WTC11 (cell line): ENCODE data around the gene DKK3. TPM values are rescaled to one million over a fixed set of nuclear protein-coding genes. Genes with fewer than 3 reads are reported as not detected.
"Not testable (repeated sequence)": the region's sequence is repeated elsewhere in the genome, so short reads cannot be mapped to it uniquely, and the experiment has no call there.

Experiments
- ATAC-seq: fragments of 200-7000 bp; cut with Tn5 transposase; 2 replicates; pipeline ENCODE4 v1.10.0; 2021; ENCODE audit warnings: mild to moderate bottlenecking, moderate library complexity
- CTCF ChIA-PET: fragments of 300-600 bp; sonication (Branson Sonifier 250); formaldehyde crosslinking; loops from one replicate; lab custom pipeline; 2021; ENCODE audit warnings: antibody characterized with exemption; lab: Charles Lee
- POLR2A ChIA-PET: fragments of 350-600 bp; sonication (Branson Sonifier 250); formaldehyde crosslinking; loops from one replicate; lab custom pipeline; 2021; ENCODE audit warnings: antibody characterized with exemption; lab: Charles Lee
- DNase-seq: peaks from one replicate; pipeline ENCODE4 v3.0.0; 2021; ENCODE audit warnings: low spot score
- H3K27ac Mint-ChIP-seq: 2 replicates; pipeline ENCODE4 v1.8.0; 2021; ENCODE audit warnings: mixed read lengths
- H3K27me3 Mint-ChIP-seq: 2 replicates; pipeline ENCODE4 v1.8.0; 2021; ENCODE audit warnings: low read depth, mild to moderate bottlenecking, moderate library complexity, mixed read lengths
- H3K36me3 Mint-ChIP-seq: 2 replicates; pipeline ENCODE4 v1.8.0; 2021; ENCODE audit warnings: mixed read lengths
- H3K4me1 Mint-ChIP-seq: 2 replicates; pipeline ENCODE4 v1.8.0; 2022; ENCODE audit warnings: mixed read lengths
- H3K4me3 Mint-ChIP-seq: 2 replicates; pipeline ENCODE4 v1.8.0; 2021; ENCODE audit warnings: mild to moderate bottlenecking, moderate library complexity, mixed read lengths
- H3K9me3 Mint-ChIP-seq: 2 replicates; pipeline ENCODE4 v1.8.0; 2021; ENCODE audit warnings: mixed read lengths
- E2F5 ChIP-seq: sonication (generic); formaldehyde crosslinking; IDR thresholded peaks from 2 replicates; pipeline ENCODE4 v1.8.1; 2022; ENCODE audit warnings: mild to moderate bottlenecking, moderate library complexity, missing genetic modification reagents
- FOXJ3 ChIP-seq: sonication (generic); formaldehyde crosslinking; IDR thresholded peaks from 2 replicates; pipeline ENCODE4 v1.9.0; 2021; ENCODE audit warnings: missing genetic modification reagents, mild to moderate bottlenecking, borderline replicate concordance
- FOXP1 ChIP-seq: sonication (generic); formaldehyde crosslinking; IDR thresholded peaks from 2 replicates; pipeline ENCODE4 v1.8.0; 2022; ENCODE audit warnings: missing genetic modification reagents, mild to moderate bottlenecking, moderate library complexity, borderline replicate concordance
- GABPB1 ChIP-seq: sonication (generic); formaldehyde crosslinking; IDR thresholded peaks from 2 replicates; pipeline ENCODE4 v1.8.1; 2023; ENCODE audit warnings: mild to moderate bottlenecking, missing genetic modification reagents
- HMGA2 ChIP-seq: fragments of 250-450 bp; sonication (Bioruptor Pico); IDR thresholded peaks from 2 replicates; pipeline ENCODE4 v1.4.0; 2021; ENCODE audit warnings: mild to moderate bottlenecking, moderate library complexity
- NFE2L1 ChIP-seq: sonication (generic); formaldehyde crosslinking; IDR thresholded peaks from 2 replicates; pipeline ENCODE4 v1.8.1; 2023; ENCODE audit warnings: missing genetic modification reagents
- RORB ChIP-seq: fragments of 250-450 bp; sonication (Bioruptor Pico); IDR thresholded peaks from 2 replicates; pipeline ENCODE4 v1.9.0; 2021; ENCODE audit warnings: mild to moderate bottlenecking
- SP1 ChIP-seq: sonication (generic); formaldehyde crosslinking; conservative IDR thresholded peaks from 2 replicates; pipeline ENCODE4 v1.8.1; 2022; ENCODE audit warnings: missing genetic modification reagents
- TCF7 ChIP-seq: sonication (generic); formaldehyde crosslinking; IDR thresholded peaks from 2 replicates; pipeline ENCODE4 v1.8.0; 2022; ENCODE audit warnings: mild to moderate bottlenecking, low read depth, missing genetic modification reagents, moderate library complexity
- TEAD1 ChIP-seq: sonication (generic); formaldehyde crosslinking; IDR thresholded peaks from 2 replicates; pipeline ENCODE4 v1.8.0; 2022; ENCODE audit warnings: mild to moderate bottlenecking, missing genetic modification reagents
- ZNF121 ChIP-seq: sonication (generic); formaldehyde crosslinking; IDR thresholded peaks from 2 replicates; pipeline ENCODE4 v1.8.0; 2023; ENCODE audit warnings: missing genetic modification reagents
- ZNF138 ChIP-seq: sonication (generic); formaldehyde crosslinking; conservative IDR thresholded peaks from 2 replicates; pipeline ENCODE4 v1.8.1; 2022; ENCODE audit warnings: mild to moderate bottlenecking, moderate library complexity, missing genetic modification reagents
- ZNF219 ChIP-seq: sonication (generic); formaldehyde crosslinking; IDR thresholded peaks from 2 replicates; pipeline ENCODE4 v1.8.0; 2023; ENCODE audit warnings: missing genetic modification reagents, mild to moderate bottlenecking, borderline replicate concordance
- ZNF232 ChIP-seq: sonication (generic); formaldehyde crosslinking; IDR thresholded peaks from 2 replicates; pipeline ENCODE4 v1.8.0; 2022; ENCODE audit warnings: mild to moderate bottlenecking, missing genetic modification reagents
- ZNF317 ChIP-seq: sonication (generic); formaldehyde crosslinking; IDR thresholded peaks from 2 replicates; pipeline ENCODE4 v1.8.1; 2023; ENCODE audit warnings: low read depth, mild to moderate bottlenecking, moderate library complexity, missing genetic modification reagents, borderline replicate concordance
- ZNF532 ChIP-seq: fragments of 250-450 bp; sonication (Bioruptor Pico); IDR thresholded peaks from 2 replicates; pipeline ENCODE4 v1.9.0; 2021; ENCODE audit warnings: mild to moderate bottlenecking, borderline replicate concordance
- ZNF671 ChIP-seq: fragments of 250-450 bp; sonication (Bioruptor Pico); IDR thresholded peaks from 2 replicates; pipeline ENCODE4 v1.8.0; 2021; ENCODE audit warnings: mild to moderate bottlenecking
- total RNA-seq: library from RNA; stranded (reverse); gene quantifications from 3 replicates; pipeline ENCODE4 v1.2.3, GENCODE V29; 2021
- TF ChIP-seq, protein P1 (sequence below): sonication (generic); formaldehyde crosslinking; IDR thresholded peaks from 2 replicates; pipeline ENCODE4 v1.8.0; 2022; ENCODE audit warnings: mild to moderate bottlenecking, missing genetic modification reagents
- TF ChIP-seq, protein P2 (sequence below): fragments of 250-450 bp; sonication (Bioruptor Pico); IDR thresholded peaks from 2 replicates; pipeline ENCODE4 v1.9.0; 2021; ENCODE audit warnings: mild to moderate bottlenecking
- TF ChIP-seq, protein P3 (sequence below): fragments of 250-450 bp; sonication (Bioruptor Pico); IDR thresholded peaks from 2 replicates; pipeline ENCODE4 v1.9.0; 2021; ENCODE audit warnings: moderate library complexity, mild to moderate bottlenecking, inconsistent platforms, borderline replicate concordance

DKK3 gene
- total RNA-seq, 1 experiment from 2014 or later: 17.6 TPM

DNA sequence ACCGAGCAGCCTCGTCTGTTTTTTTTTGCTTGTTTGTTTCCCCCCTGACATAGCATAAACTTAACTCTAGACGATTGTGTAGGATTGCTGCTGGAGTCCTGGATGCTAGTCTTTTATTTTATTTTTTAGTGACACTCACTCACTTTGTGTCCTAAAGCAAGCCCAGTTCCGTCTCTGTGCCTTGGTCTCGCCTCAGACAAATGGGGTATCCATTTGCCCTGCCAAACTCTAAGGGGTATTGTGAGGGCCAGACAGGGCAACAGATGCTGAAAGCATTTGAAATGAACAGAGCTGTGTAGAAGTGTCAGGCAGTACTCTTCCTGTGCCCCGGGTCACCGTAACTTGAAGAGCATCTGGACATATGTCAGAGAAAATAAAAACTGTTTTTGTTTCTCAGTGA is 34.8 kb upstream of the DKK3 start:
- no peak overlapping the region for H3K4me3 Mint-ChIP-seq

DNA sequence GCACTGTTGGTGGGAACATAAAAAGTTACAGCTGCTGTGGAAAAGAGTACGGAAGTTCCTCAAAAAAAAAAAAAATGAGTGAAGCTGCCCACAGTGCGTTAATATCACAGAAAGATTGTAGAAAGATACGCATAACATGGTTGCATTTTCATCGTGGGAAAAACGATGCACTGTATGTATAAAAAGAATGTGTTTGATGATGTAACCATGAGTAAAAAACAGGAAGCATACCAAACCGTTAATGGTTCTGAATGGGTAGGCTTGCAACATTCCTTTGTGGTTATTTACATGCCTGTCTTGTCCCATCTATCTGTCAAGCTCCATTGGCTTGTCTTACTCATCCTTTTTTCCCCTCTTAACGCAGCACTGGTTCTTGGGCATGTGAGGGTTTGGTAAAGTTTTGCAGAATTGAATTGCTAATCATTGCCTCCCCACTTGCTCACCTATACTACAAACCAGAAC is 33.8 kb upstream of the DKK3 start:
- Mint-ChIP-seq H3K27me3 (peaks cover 2% of the 10 kb centered on the region; the same call in 1 of the 2 replicates), H3K4me1 (peaks cover 9% of the 10 kb centered on the region), H3K36me3 (peaks cover 13% of the 10 kb centered on the region), H3K9me3 (peaks cover 26% of the 10 kb centered on the region), H3K27ac (no peak overlapping the region), H3K4me3 (no peak overlapping the region)
- ATAC-seq (no peak), DNase-seq (no peak)
- TF ChIP-seq GABPB1 (CRISPR knock-in tag) (0 out of 2 replicates have a peak, but pooled peaks have one; percentile 23), E2F5 (CRISPR knock-in tag) (no peak)
- ChIA-PET POLR2A (no interaction called here), CTCF (interaction anchor here (0.6 to 1.4 kb wide), 5 partner anchors 41 to 246 kb away, joined by 3 to 4 read pairs (median 3); no protein-coding TSS in a partner anchor)

More for the DNA sequence above, 34.8 kb upstream of the DKK3 start:
- no peak for ATAC-seq
- POLR2A ChIA-PET: no interaction called here
- no peak overlapping the region for H3K27ac Mint-ChIP-seq
- CTCF ChIA-PET: interaction anchor here (1.5 to 2.4 kb wide), 7 partner anchors 16 to 245 kb away, joined by 5 to 27 read pairs (median 18); partner anchors contain the start of gene DKK3
- TF ChIP-seq TEAD1 (CRISPR knock-in tag): no peak
- TF ChIP-seq, protein P1, sequence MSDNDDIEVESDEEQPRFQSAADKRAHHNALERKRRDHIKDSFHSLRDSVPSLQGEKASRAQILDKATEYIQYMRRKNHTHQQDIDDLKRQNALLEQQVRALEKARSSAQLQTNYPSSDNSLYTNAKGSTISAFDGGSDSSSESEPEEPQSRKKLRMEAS: no peak
- no peak for TF ChIP-seq FOXJ3 (CRISPR knock-in tag)
- TF ChIP-seq, protein P2, sequence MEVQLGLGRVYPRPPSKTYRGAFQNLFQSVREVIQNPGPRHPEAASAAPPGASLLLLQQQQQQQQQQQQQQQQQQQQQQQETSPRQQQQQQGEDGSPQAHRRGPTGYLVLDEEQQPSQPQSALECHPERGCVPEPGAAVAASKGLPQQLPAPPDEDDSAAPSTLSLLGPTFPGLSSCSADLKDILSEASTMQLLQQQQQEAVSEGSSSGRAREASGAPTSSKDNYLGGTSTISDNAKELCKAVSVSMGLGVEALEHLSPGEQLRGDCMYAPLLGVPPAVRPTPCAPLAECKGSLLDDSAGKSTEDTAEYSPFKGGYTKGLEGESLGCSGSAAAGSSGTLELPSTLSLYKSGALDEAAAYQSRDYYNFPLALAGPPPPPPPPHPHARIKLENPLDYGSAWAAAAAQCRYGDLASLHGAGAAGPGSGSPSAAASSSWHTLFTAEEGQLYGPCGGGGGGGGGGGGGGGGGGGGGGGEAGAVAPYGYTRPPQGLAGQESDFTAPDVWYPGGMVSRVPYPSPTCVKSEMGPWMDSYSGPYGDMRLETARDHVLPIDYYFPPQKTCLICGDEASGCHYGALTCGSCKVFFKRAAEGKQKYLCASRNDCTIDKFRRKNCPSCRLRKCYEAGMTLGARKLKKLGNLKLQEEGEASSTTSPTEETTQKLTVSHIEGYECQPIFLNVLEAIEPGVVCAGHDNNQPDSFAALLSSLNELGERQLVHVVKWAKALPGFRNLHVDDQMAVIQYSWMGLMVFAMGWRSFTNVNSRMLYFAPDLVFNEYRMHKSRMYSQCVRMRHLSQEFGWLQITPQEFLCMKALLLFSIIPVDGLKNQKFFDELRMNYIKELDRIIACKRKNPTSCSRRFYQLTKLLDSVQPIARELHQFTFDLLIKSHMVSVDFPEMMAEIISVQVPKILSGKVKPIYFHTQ (CRISPR knock-in tag): no peak
- TF ChIP-seq ZNF219 (CRISPR knock-in tag): no peak
- TF ChIP-seq, protein P3, sequence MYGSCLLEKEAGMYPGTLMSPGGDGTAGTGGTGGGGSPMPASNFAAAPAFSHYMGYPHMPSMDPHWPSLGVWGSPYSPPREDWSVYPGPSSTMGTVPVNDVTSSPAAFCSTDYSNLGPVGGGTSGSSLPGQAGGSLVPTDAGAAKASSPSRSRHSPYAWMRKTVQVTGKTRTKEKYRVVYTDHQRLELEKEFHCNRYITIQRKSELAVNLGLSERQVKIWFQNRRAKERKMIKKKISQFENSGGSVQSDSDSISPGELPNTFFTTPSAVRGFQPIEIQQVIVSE (CRISPR knock-in tag): no peak
- TF ChIP-seq ZNF671: no peak
- no peak for TF ChIP-seq NFE2L1 (CRISPR knock-in tag)
- TF ChIP-seq ZNF121 (CRISPR knock-in tag): no peak
- no peak for TF ChIP-seq TCF7 (CRISPR knock-in tag)
- no peak for TF ChIP-seq HMGA2 (CRISPR knock-in tag)
- H3K4me1 Mint-ChIP-seq: peaks cover 9% of the 10 kb centered on the region
- peaks cover 2% of the 10 kb centered on the region; the same call in 1 of the 2 replicates for H3K27me3 Mint-ChIP-seq
- H3K9me3 Mint-ChIP-seq: peaks cover 26% of the 10 kb centered on the region
- H3K36me3 Mint-ChIP-seq: peaks cover 13% of the 10 kb centered on the region
- no peak for DNase-seq

GRCh38 chr11:12040719-12041118 is 32.3 kb upstream of the DKK3 start:
- Mint-ChIP-seq H3K36me3 (peaks cover 13% of the 10 kb centered on the region), H3K9me3 (peaks cover 26% of the 10 kb centered on the region)
- ATAC-seq, CTCF ChIA-PET, H3K4me1 Mint-ChIP-seq, H3K27me3 Mint-ChIP-seq, POLR2A ChIA-PET, H3K4me3 Mint-ChIP-seq, DNase-seq, H3K27ac Mint-ChIP-seq: not testable (repeated sequence)

DNA sequence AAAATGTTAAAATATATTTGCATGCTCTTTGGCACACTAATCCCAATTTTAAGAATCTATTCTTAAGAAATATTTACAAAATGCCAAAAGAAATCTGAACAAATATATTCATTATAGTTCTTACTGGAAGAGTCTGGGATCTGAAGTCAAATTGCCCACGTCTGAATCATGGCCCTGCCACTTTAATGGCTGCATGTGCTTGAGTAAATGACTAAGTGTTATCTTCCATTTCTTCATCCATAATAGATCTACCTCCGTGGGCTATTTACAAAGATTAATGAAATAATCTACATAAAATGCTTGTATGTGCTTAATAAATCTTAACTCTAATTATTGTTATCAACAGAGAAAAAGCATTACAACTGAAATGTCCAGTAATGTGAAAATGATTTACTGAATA is 24.5 kb upstream of the DKK3 start:
- Mint-ChIP-seq H3K27me3 (no peaks in the 10 kb centered on the region), H3K27ac (no peak overlapping the region), H3K4me3 (no peak overlapping the region), H3K36me3 (no peaks in the 10 kb centered on the region), H3K9me3 (no peaks in the 10 kb centered on the region), H3K4me1 (peaks cover under 1% of the 10 kb centered on the region; the same call in 1 of the 2 replicates)
- no peak for DNase-seq
- ChIA-PET POLR2A (no interaction called here), CTCF (no interaction called here)
- ATAC-seq: no peak
- TF ChIP-seq ZNF138 (CRISPR knock-in tag) (no peak), TEAD1 (CRISPR knock-in tag) (no peak), ZNF317 (CRISPR knock-in tag) (no peak), ZNF232 (CRISPR knock-in tag) (no peak), RORB (CRISPR knock-in tag) (no peak), ZNF532 (no peak), SP1 (no peak), FOXP1 (no peak)
